Lung (tissue), 12 donors: Measurements from ENCODE around the gene AGPS. TPM values are rescaled to one million over a fixed set of nuclear protein-coding genes. Genes with fewer than 3 reads are reported as not detected.

ENCODE experiments used
- ATAC-seq: fragments of 200-7000 bp; cut with Tn5 transposase; one replicate; pipeline ENCODE4 v1.9.1; 2020; ENCODE audit warnings: moderate number of reproducible peaks; ENCODE audit not compliant: insufficient read depth, low FRiP score
- DNase-seq, 3 donors: peaks; one replicate each; pipeline ENCODE4 v3.0.0-alpha.2; 2013 to 2017
- H3K27ac ChIP-seq, 2 donors: one replicate each; pipeline ENCODE4 v1.5.1; 2013; ENCODE audit warnings: mild to moderate bottlenecking in 2 of 2, moderate library complexity in 2 of 2, control low read depth in 1 of 2, inconsistent platforms in 1 of 2, low read depth in 1 of 2, low read length in 1 of 2
- H3K27me3 ChIP-seq, 3 donors: one replicate each; pipeline ENCODE4 v1.5.1; 2013; ENCODE audit warnings: low read length in 2 of 3; ENCODE audit not compliant: control insufficient read depth in 3 of 3, insufficient read depth in 3 of 3
- H3K36me3 ChIP-seq, 4 donors: one replicate each; pipeline ENCODE4 v1.5.1; 2013; ENCODE audit warnings: low read length in 4 of 4, mild to moderate bottlenecking in 1 of 4, moderate library complexity in 1 of 4; ENCODE audit not compliant: control insufficient read depth in 4 of 4, insufficient read depth in 4 of 4
- H3K4me1 ChIP-seq, 5 donors: one replicate each; pipeline ENCODE4 v1.5.1; 2013; ENCODE audit warnings: low read length in 5 of 5, mild to moderate bottlenecking in 2 of 5, moderate library complexity in 1 of 5; ENCODE audit not compliant: control insufficient read depth in 5 of 5, insufficient read depth in 5 of 5
- H3K4me3 ChIP-seq: one replicate; pipeline ENCODE4 v1.5.1; 2013; ENCODE audit warnings: mild to moderate bottlenecking, control low read depth, moderate library complexity
- H3K9ac ChIP-seq, 2 donors: one replicate each; pipeline ENCODE4 v1.5.1; 2013; ENCODE audit warnings: low read length in 2 of 2, control low read depth in 1 of 2; ENCODE audit not compliant: insufficient read depth in 1 of 2
- H3K9me3 ChIP-seq, 4 donors: one replicate each; pipeline ENCODE4 v1.5.1; 2013; ENCODE audit warnings: low read length in 3 of 4, mild to moderate bottlenecking in 1 of 4, moderate library complexity in 1 of 4; ENCODE audit not compliant: control insufficient read depth in 4 of 4, insufficient read depth in 3 of 4
- WGBS, 2 donors: extraction: QIAGEN DNeasy Blood & Tissue Kit; methylation state at CpG; one replicate each; pipeline ENCODE4 v1.1.7; 2013; 5-methylcytosine and 5-hydroxymethylcytosine counted together
- polyA plus RNA-seq, 2 donors: library from polyadenylated mRNA; stranded (reverse); fragments of 200-250 nt; gene quantifications; one replicate each; pipeline ENCODE4 v1.2.1, GENCODE V29; 2013
- total RNA-seq, 2 donors: library from RNA; depleted of rRNA in 1 of 2; stranded (reverse); fragments of >200 nt in 1 of 2; gene quantifications; one replicate each; pipeline ENCODE4 v1.2.1, GENCODE V29; 2014 to 2021
- TF ChIP-seq, protein P1 (sequence below): IDR thresholded peaks from 2 replicates; pipeline ENCODE4 v1.5.1; 2012; ENCODE audit warnings: mild to moderate bottlenecking; ENCODE audit errors: control extremely low read depth, extremely low read depth
- donor health status: control.
- donor health status: control.
- donor health status: Bipolar disorder and iron deficiency.
- donor health status: healthy.
- donor health status: DM: yes; HTN: yes; CAD: no.

AGPS gene
- total and polyA plus RNA-seq, 4 donors = 5.2 to 43.9 (median 23.8) TPM

DNA sequence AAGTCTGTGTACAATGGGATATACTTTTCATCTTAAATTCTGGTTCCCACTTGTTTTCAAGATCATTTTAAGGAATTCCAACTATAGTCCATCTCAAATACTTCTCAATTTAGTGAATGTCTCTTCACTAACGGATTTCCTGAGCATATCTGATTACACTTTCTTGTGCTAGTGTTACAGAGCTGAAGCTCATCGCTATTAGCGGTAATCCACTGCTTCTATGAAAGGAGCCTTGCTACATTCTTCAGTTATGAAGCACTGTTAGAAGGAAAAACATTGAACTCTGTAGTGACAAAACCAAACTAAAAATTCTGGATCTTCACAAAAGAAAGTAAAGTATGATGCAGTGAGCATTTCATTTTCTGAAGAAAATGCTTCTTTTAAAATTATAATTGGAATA lies 72.0 kb downstream of the AGPS start:
- ATAC-seq = no peak
- Histone ChIP-seq H3K27me3 (no peaks in the 10 kb centered on the region), H3K27ac (no peak overlapping the region), H3K36me3 (peaks cover 0 to 11% (median 7%) of the 10 kb centered on the region in 4 donors), H3K9me3 (peaks cover 0 to 3% (median 0%) of the 10 kb centered on the region in 4 donors), H3K4me3 (no peak overlapping the region), H3K4me1 (peaks cover 0 to 3% (median 0%) of the 10 kb centered on the region in 5 donors), H3K9ac (no peak overlapping the region)
- no peak for DNase-seq
- TF ChIP-seq, protein P1, sequence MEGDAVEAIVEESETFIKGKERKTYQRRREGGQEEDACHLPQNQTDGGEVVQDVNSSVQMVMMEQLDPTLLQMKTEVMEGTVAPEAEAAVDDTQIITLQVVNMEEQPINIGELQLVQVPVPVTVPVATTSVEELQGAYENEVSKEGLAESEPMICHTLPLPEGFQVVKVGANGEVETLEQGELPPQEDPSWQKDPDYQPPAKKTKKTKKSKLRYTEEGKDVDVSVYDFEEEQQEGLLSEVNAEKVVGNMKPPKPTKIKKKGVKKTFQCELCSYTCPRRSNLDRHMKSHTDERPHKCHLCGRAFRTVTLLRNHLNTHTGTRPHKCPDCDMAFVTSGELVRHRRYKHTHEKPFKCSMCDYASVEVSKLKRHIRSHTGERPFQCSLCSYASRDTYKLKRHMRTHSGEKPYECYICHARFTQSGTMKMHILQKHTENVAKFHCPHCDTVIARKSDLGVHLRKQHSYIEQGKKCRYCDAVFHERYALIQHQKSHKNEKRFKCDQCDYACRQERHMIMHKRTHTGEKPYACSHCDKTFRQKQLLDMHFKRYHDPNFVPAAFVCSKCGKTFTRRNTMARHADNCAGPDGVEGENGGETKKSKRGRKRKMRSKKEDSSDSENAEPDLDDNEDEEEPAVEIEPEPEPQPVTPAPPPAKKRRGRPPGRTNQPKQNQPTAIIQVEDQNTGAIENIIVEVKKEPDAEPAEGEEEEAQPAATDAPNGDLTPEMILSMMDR = no peak
- 96 to 98% methylated on average over 3 of the region's 3 CpGs for WGBS, 2 donors

DNA sequence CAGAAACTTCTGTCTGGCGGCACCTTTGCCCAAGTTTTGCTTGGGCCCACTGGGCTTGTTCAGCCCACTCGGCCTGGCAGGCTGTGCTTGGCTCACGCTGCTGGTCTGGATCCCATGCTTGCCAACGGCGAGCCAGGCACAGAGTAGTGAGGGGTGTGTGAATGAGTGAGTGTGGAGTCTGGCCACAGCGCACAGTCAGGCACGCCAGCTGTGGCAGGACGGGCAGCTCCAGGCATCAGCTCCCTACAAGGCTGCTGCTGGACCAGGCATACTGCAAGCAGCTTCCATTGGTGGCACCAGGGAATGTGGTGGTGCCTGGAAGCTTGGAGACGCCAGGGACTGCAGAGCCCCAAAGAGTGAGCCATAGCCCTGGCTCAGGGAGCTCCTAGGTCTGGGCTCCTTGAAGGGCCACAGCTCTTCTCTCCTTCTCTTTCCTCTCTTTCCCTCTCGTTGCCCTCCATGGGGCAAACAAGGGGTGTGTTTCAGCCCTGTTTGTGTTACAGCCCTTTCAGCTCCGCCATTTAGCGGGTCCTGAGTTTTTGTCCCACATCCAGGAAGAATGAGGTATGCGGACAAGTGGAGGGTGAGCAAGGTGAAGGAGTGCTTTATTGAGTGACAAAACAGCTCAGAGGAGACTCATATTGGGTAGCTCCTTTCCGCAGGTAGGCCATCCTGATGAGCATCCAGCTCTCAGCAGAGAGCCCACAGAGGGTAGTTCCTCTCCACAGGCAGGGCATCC lies 73.0 kb downstream of the AGPS start:
- Histone ChIP-seq H3K36me3 (peaks cover 0 to 14% (median 8%) of the 10 kb centered on the region in 4 donors), H3K9me3 (peaks cover 0 to 3% (median 0%) of the 10 kb centered on the region in 4 donors), H3K27ac (no peak overlapping the region), H3K4me3 (no peak overlapping the region), H3K27me3 (no peaks in the 10 kb centered on the region), H3K9ac (no peak overlapping the region), H3K4me1 (peaks cover 0 to 3% (median 0%) of the 10 kb centered on the region in 5 donors)
- WGBS, 2 donors = 98 to 100% methylated on average over 14 of the region's 14 CpGs
- TF ChIP-seq, protein P1 = no peak
- no peak for ATAC-seq
- DNase-seq = no peak

DNA sequence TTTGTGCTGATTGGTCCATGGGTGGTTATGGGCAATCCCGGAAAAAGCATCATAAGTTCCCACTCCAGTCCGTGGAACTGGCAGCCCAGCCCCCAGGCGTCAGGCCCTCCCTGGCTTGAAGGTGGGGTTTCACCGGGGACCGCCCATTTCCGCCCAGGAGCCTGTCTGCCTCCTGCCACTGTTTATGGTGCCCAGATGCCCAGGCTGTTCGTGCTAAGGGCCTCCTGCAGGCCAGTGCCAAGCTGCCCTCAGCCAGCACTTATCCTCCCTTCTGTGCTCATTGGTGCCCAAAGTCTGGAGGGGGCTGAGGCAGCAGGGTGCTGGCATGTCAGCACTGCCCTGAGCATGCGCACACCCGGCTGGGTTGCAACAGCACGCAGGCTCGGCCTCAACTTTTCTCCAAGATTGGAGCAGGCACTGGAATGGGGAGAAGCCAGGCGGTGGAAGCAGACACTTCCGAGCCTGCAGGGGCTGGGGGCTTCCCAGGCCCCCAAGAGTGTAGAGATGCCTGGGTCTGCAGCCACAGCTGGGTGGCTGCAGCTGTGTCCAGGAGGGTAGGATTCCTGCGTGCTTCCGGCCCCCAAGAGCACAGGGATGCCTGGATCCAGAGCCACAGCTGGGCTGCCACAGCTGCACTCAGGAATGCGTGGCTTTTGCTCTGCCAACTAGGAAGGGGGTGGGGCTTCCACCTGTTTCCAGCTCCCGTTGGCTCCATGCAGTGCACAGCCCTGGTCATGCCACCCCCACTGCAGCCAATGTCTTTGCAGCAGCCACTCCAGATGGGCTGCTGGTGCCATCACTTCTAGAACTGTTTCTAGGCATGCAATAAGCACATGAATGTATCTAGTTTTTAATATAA lies 74.0 kb downstream of the AGPS start:
- Histone ChIP-seq H3K4me3 (no peak overlapping the region), H3K4me1 (peaks cover 0 to 3% (median 0%) of the 10 kb centered on the region in 5 donors), H3K9me3 (peaks cover 0 to 3% (median 0%) of the 10 kb centered on the region in 4 donors), H3K36me3 (peaks cover 0 to 14% (median 8%) of the 10 kb centered on the region in 4 donors), H3K27ac (no peak overlapping the region), H3K27me3 (no peaks in the 10 kb centered on the region), H3K9ac (no peak overlapping the region)
- TF ChIP-seq, protein P1 = no peak
- no peak for ATAC-seq
- DNase-seq = no peak
- 93 to 94% methylated on average over 17 of the region's 17 CpGs for WGBS, 2 donors
